Gastroesophageal sphincter (tissue), 4 donors: ENCODE results near the gene MOB3A. TPM values are rescaled to one million over a fixed set of nuclear protein-coding genes. Genes with fewer than 3 reads are reported as not detected.
"Not testable (repeated sequence)": the region's sequence is repeated elsewhere in the genome, so short reads cannot be mapped to it uniquely, and the experiment has no call there.

Experiments
- ATAC-seq: fragments of 150-250 bp; one replicate; pipeline ENCODE4 v1.9.1; 2016; ENCODE audit warnings: mild to moderate bottlenecking, moderate library complexity
- H3K27ac ChIP-seq, 4 donors: fragments of 200-600 bp; sonication (generic) in 3 of 4; 1 replicate in 3 of 4; 2 replicates in 1 of 4; pipeline ENCODE4 v1.5.1; 2016 to 2019
- H3K27me3 ChIP-seq: fragments of 200-600 bp; sonication (generic); one replicate; pipeline ENCODE4 v1.5.1; 2019
- H3K36me3 ChIP-seq, 2 donors: fragments of 200-600 bp; sonication (generic); one replicate each; pipeline ENCODE4 v1.5.1; 2019; ENCODE audit warnings: control low read depth in 1 of 2
- H3K4me1 ChIP-seq, 3 donors: fragments of 200-600 bp; sonication (generic); 1 replicate in 2 of 3; 2 replicates in 1 of 3; pipeline ENCODE4 v1.5.1; 2016 to 2019; ENCODE audit warnings: control low read depth in 2 of 3
- H3K4me3 ChIP-seq, 2 donors: fragments of 200-600 bp; sonication (generic); one replicate each; pipeline ENCODE4 v1.5.1; 2019; ENCODE audit warnings: mild to moderate bottlenecking in 1 of 2, moderate library complexity in 1 of 2
- H3K9me3 ChIP-seq, 3 donors: fragments of 200-600 bp; sonication (generic); one replicate each; pipeline ENCODE4 v1.5.1; 2017 to 2019; ENCODE audit warnings: control low read depth in 2 of 3
- CTCF ChIP-seq, 4 experiments: fragments of 200-600 bp in 2 of 4; fragments of 450-650 bp in 2 of 4; sonication (generic) in 1 of 4; IDR thresholded peaks; one replicate each; pipeline ENCODE4 v1.5.1; 2017 to 2019; ENCODE audit warnings: antibody characterized with exemption in 4 of 4, mild to moderate bottlenecking in 2 of 4, moderate library complexity in 2 of 4
- EP300 ChIP-seq: sonication (generic); formaldehyde crosslinking; IDR thresholded peaks from one replicate; pipeline ENCODE4 v1.6.1; 2017; ENCODE audit warnings: antibody characterized with exemption, mild to moderate bottlenecking
- POLR2A ChIP-seq, 2 donors: fragments of 450-650 bp; IDR thresholded peaks; one replicate each; pipeline ENCODE4 v1.6.1; 2017; ENCODE audit warnings: antibody characterized with exemption in 2 of 2, mild to moderate bottlenecking in 2 of 2, moderate library complexity in 1 of 2
- POLR2AphosphoS5 ChIP-seq: sonication (generic); formaldehyde crosslinking; IDR thresholded peaks from one replicate; pipeline ENCODE4 v1.6.1; 2017; ENCODE audit warnings: antibody characterized with exemption
- WGBS, 2 donors: methylation state at CpG; one replicate each; pipeline ENCODE4 v1.1.5; 2018; ENCODE audit warnings: low coverage in 1 of 2; 5-methylcytosine and 5-hydroxymethylcytosine counted together
- total RNA-seq, 4 donors: library from RNA; depleted of rRNA; stranded (reverse); fragments of >200 nt; gene quantifications; one replicate each; pipeline ENCODE4 v1.1.0, GENCODE V29; 2016

MOB3A gene
- total RNA-seq, 4 donors from 2014 or later: 29.0 to 69.9 (median 38.6) TPM

- H3K9me3 ChIP-seq: no peaks in the 10 kb centered on the region
- no peak for ATAC-seq
- no peaks in the 10 kb centered on the region for H3K27me3 ChIP-seq
- peaks cover 0 to 96% of the 10 kb centered on the region in 2 donors for H3K36me3 ChIP-seq
- no peak overlapping the region for H3K27ac ChIP-seq
- H3K4me3 ChIP-seq: no peak overlapping the region
- 90% methylated on average over 2 of the region's 21 CpGs; no CpG with 5 or more reads in 1 of the 2 donors for WGBS, 2 donors
- H3K4me1 ChIP-seq: no peaks in the 10 kb centered on the region
- no peak for TF ChIP-seq POLR2AphosphoS5
- no peak for TF ChIP-seq EP300
- no peak for TF ChIP-seq POLR2A (IDR thresholded peaks at IDR 0.05)
- no peak for TF ChIP-seq CTCF (IDR thresholded peaks at IDR 0.05)
Observed at GRCh38 chr19:2129022-2129421, 32.9 kb upstream of the MOB3A start.

GRCh38 chr19:2128252-2128651 lies 32.1 kb upstream of the MOB3A start:
- no CpG with 5 or more reads among the region's 34 CpGs for WGBS, 2 donors
- ATAC-seq, H3K4me3 ChIP-seq, H3K27me3 ChIP-seq, H3K4me1 ChIP-seq, H3K9me3 ChIP-seq, H3K27ac ChIP-seq: not testable (repeated sequence)
- H3K36me3 ChIP-seq: peaks cover 0 to 96% of the 10 kb centered on the region in 2 donors

GRCh38 chr19:2127758-2128157 lies 31.6 kb upstream of the MOB3A start:
- no peak overlapping the region for H3K27ac ChIP-seq
- H3K4me3 ChIP-seq: no peak overlapping the region
- H3K36me3 ChIP-seq: peaks cover 0 to 96% of the 10 kb centered on the region in 2 donors
- no peaks in the 10 kb centered on the region for H3K9me3 ChIP-seq
- TF ChIP-seq EP300: no peak
- TF ChIP-seq POLR2A (IDR thresholded peaks at IDR 0.05): no peak
- no peak for TF ChIP-seq POLR2AphosphoS5
- TF ChIP-seq CTCF (IDR thresholded peaks at IDR 0.05): no peak
- no peak for ATAC-seq
- H3K27me3 ChIP-seq: no peaks in the 10 kb centered on the region
- 60 to 80% methylated on average over 1 to 6 of the region's 19 CpGs for WGBS, 2 donors
- no peaks in the 10 kb centered on the region for H3K4me1 ChIP-seq

- peaks cover 0 to 96% of the 10 kb centered on the region in 2 donors for H3K36me3 ChIP-seq
- no peaks in the 10 kb centered on the region for H3K9me3 ChIP-seq
- ATAC-seq: no peak
- H3K27me3 ChIP-seq: no peaks in the 10 kb centered on the region
- H3K27ac ChIP-seq: no peak overlapping the region
- 91 to 94% methylated on average over 4 to 7 of the region's 24 CpGs for WGBS, 2 donors
- no peak for TF ChIP-seq POLR2A (IDR thresholded peaks at IDR 0.05)
- TF ChIP-seq CTCF (IDR thresholded peaks at IDR 0.05): no peak
- TF ChIP-seq EP300: no peak
- TF ChIP-seq POLR2AphosphoS5: no peak
- no peak overlapping the region for H3K4me3 ChIP-seq
- no peaks in the 10 kb centered on the region for H3K4me1 ChIP-seq
Observed at GRCh38 chr19:2126879-2127518, 30.9 kb upstream of the MOB3A start.

GRCh38 chr19:2123682-2124387 lies 27.7 kb upstream of the MOB3A start:
- Histone ChIP-seq H3K27ac (no peak overlapping the region), H3K9me3 (no peaks in the 10 kb centered on the region)
- no peak for TF ChIP-seq EP300
- no peak for TF ChIP-seq POLR2AphosphoS5
- TF ChIP-seq CTCF (IDR thresholded peaks at IDR 0.05): no peak
- no peak for TF ChIP-seq POLR2A (IDR thresholded peaks at IDR 0.05)

More at GRCh38 chr19:2123682-2124387, 27.7 kb upstream of the MOB3A start:
- Histone ChIP-seq H3K27me3 (no peaks in the 10 kb centered on the region), H3K4me1 (no peaks in the 10 kb centered on the region), H3K36me3 (peaks cover 0 to 97% of the 10 kb centered on the region in 2 donors), H3K4me3 (no peak overlapping the region)
- 87% methylated on average over 3 of the region's 25 CpGs; no CpG with 5 or more reads in 1 of the 2 donors for WGBS, 2 donors
- ATAC-seq: no peak
